Liver (tissue), 9 donors: Measurements from ENCODE around the gene INTS1. TPM values are rescaled to one million over a fixed set of nuclear protein-coding genes. Genes with fewer than 3 reads are reported as not detected.

Experiments used
- DNase-seq: peaks from one replicate; pipeline ENCODE4 v3.0.0-alpha.2; 2017; ENCODE audit warnings: low spot score
- H3K27ac ChIP-seq, 2 donors: one replicate each; pipeline ENCODE4 v1.7.0; 2013; ENCODE audit warnings: inconsistent platforms in 2 of 2, low read length in 2 of 2, control low read depth in 1 of 2, low read depth in 1 of 2, mild to moderate bottlenecking in 1 of 2
- H3K27me3 ChIP-seq, 4 donors: one replicate each; pipeline versions ENCODE4 v1.6.1 to v1.7.0; 2013; ENCODE audit warnings: low read length in 3 of 4, inconsistent platforms in 1 of 4, mild to moderate bottlenecking in 1 of 4, moderate library complexity in 1 of 4; ENCODE audit not compliant: control insufficient read depth in 4 of 4, insufficient read depth in 4 of 4
- H3K36me3 ChIP-seq, 4 donors: one replicate each; pipeline versions ENCODE4 v1.6.1 to v1.7.0; 2013; ENCODE audit warnings: low read length in 3 of 4, mild to moderate bottlenecking in 3 of 4, low read depth in 1 of 4, moderate library complexity in 1 of 4; ENCODE audit not compliant: control insufficient read depth in 4 of 4, insufficient read depth in 3 of 4
- H3K4me1 ChIP-seq, 4 donors: one replicate each; pipeline versions ENCODE4 v1.6.1 to v1.7.0; 2013; ENCODE audit warnings: low read length in 3 of 4, mild to moderate bottlenecking in 3 of 4, moderate library complexity in 1 of 4; ENCODE audit not compliant: control insufficient read depth in 4 of 4, insufficient read depth in 4 of 4
- H3K4me3 ChIP-seq, 3 donors: one replicate each; pipeline versions ENCODE4 v1.6.1 to v1.7.0; 2013; ENCODE audit warnings: low read length in 3 of 3, control low read depth in 1 of 3, low read depth in 1 of 3, mild to moderate bottlenecking in 1 of 3
- H3K9ac ChIP-seq, 2 donors: one replicate each; pipeline ENCODE4 v1.7.0; 2013; ENCODE audit warnings: low read length in 2 of 2, mild to moderate bottlenecking in 2 of 2, moderate library complexity in 2 of 2, control low read depth in 1 of 2, low read depth in 1 of 2
- H3K9me3 ChIP-seq, 4 donors: one replicate each; pipeline versions ENCODE4 v1.6.1 to v1.7.0; 2013; ENCODE audit warnings: low read length in 3 of 4; ENCODE audit not compliant: control insufficient read depth in 4 of 4
- EGR1 ChIP-seq, 2 donors: IDR thresholded peaks; 2 replicates each; pipeline ENCODE4 v1.6.1; 2016 to 2018; ENCODE audit warnings: antibody characterized with exemption in 2 of 2, low read depth in 2 of 2
- FOXA1 ChIP-seq: IDR thresholded peaks from 2 replicates; pipeline ENCODE4 v1.6.1; 2016; ENCODE audit warnings: antibody characterized with exemption
- FOXA2 ChIP-seq: IDR thresholded peaks from 2 replicates; pipeline ENCODE4 v1.6.1; 2016; ENCODE audit warnings: antibody characterized with exemption
- GABPA ChIP-seq, 2 donors: IDR thresholded peaks in 1 of 2; conservative IDR thresholded peaks in 1 of 2; 2 replicates each; pipeline ENCODE4 v1.6.1; 2016; ENCODE audit warnings: antibody characterized with exemption in 2 of 2, mild to moderate bottlenecking in 1 of 2, moderate library complexity in 1 of 2
- HNF4A ChIP-seq, 2 donors: conservative IDR thresholded peaks; 2 replicates each; pipeline ENCODE4 v1.6.1; 2016; ENCODE audit warnings: antibody characterized with exemption in 2 of 2, mild to moderate bottlenecking in 2 of 2
- HNF4G ChIP-seq: IDR thresholded peaks from 2 replicates; pipeline ENCODE4 v1.6.1; 2016; ENCODE audit warnings: antibody characterized with exemption
- JUND ChIP-seq, 2 donors: IDR thresholded peaks; 2 replicates each; pipeline ENCODE4 v1.6.1; 2016; ENCODE audit warnings: antibody characterized with exemption in 2 of 2
- NR2F2 ChIP-seq: IDR thresholded peaks from 2 replicates; pipeline ENCODE4 v1.6.1; 2016; ENCODE audit warnings: antibody characterized with exemption
- RAD21 ChIP-seq, 2 donors: IDR thresholded peaks; 2 replicates each; pipeline ENCODE4 v1.6.1; 2016; ENCODE audit warnings: antibody characterized with exemption in 2 of 2, mild to moderate bottlenecking in 2 of 2
- RXRA ChIP-seq, 2 donors: IDR thresholded peaks; 2 replicates each; pipeline ENCODE4 v1.6.1; 2017 to 2018; ENCODE audit warnings: antibody characterized with exemption in 2 of 2, mild to moderate bottlenecking in 1 of 2
- SP1 ChIP-seq: IDR thresholded peaks from 2 replicates; pipeline ENCODE4 v1.6.1; 2018; ENCODE audit warnings: antibody characterized with exemption, mild to moderate bottlenecking
- TAF1 ChIP-seq: conservative IDR thresholded peaks from 2 replicates; pipeline ENCODE4 v1.6.1; 2016; ENCODE audit warnings: antibody characterized with exemption, mild to moderate bottlenecking
- YY1 ChIP-seq: IDR thresholded peaks from 2 replicates; pipeline ENCODE4 v1.6.1; 2016; ENCODE audit warnings: antibody characterized with exemption, mild to moderate bottlenecking
- WGBS: extraction: QIAGEN DNeasy Blood & Tissue Kit; methylation state at CpG from one replicate; pipeline ENCODE4 v1.1.7; 2013; 5-methylcytosine and 5-hydroxymethylcytosine counted together
- polyA plus RNA-seq, 2 donors: library from polyadenylated mRNA; stranded (reverse) in 1 of 2; unstranded in 1 of 2; fragments of 200-250 nt in 1 of 2; fragments of >200 nt in 1 of 2; fragmentation: Nextera tagmentation in 1 of 2; extraction: Ambion mirVana in 1 of 2; gene quantifications; one replicate each; pipeline versions ENCODE4 v1.2.1 to v1.2.3, GENCODE V29; 2013 to 2015
- total RNA-seq, 2 donors: library from RNA; depleted of rRNA; stranded (reverse); fragments of >200 nt; gene quantifications; one replicate each; pipeline ENCODE4 v1.2.3, GENCODE V29; 2014
- TF ChIP-seq, protein P1 (sequence below): IDR thresholded peaks from 2 replicates; pipeline ENCODE4 v1.6.1; 2016; ENCODE audit warnings: antibody characterized with exemption
- TF ChIP-seq, protein P2 (sequence below): IDR thresholded peaks from 2 replicates; pipeline ENCODE4 v1.6.1; 2016; ENCODE audit warnings: antibody characterized with exemption, mild to moderate bottlenecking
- TF ChIP-seq, protein P3 (sequence below): IDR thresholded peaks from 2 replicates; pipeline ENCODE4 v1.6.1; 2016; ENCODE audit warnings: antibody characterized with exemption
- TF ChIP-seq, protein P4 (sequence below): IDR thresholded peaks from 2 replicates; pipeline ENCODE4 v1.6.1; 2016; ENCODE audit warnings: antibody characterized with exemption
- TF ChIP-seq, protein P5 (sequence below): fragments of 150-350 bp; IDR thresholded peaks from 2 replicates; pipeline ENCODE4 v1.5.1; 2017; ENCODE audit warnings: improper control_type of control experiment, low read depth, low read length; ENCODE audit not compliant: missing input control
- donor health status: healthy.
- donor health status: healthy.
- donor health status: healthy.
- donor health status: healthy.
- donor health status: healthy.

INTS1 gene
- total and polyA plus RNA-seq, 4 donors, result 14.6 to 37.9 (median 30.7) TPM

DNA sequence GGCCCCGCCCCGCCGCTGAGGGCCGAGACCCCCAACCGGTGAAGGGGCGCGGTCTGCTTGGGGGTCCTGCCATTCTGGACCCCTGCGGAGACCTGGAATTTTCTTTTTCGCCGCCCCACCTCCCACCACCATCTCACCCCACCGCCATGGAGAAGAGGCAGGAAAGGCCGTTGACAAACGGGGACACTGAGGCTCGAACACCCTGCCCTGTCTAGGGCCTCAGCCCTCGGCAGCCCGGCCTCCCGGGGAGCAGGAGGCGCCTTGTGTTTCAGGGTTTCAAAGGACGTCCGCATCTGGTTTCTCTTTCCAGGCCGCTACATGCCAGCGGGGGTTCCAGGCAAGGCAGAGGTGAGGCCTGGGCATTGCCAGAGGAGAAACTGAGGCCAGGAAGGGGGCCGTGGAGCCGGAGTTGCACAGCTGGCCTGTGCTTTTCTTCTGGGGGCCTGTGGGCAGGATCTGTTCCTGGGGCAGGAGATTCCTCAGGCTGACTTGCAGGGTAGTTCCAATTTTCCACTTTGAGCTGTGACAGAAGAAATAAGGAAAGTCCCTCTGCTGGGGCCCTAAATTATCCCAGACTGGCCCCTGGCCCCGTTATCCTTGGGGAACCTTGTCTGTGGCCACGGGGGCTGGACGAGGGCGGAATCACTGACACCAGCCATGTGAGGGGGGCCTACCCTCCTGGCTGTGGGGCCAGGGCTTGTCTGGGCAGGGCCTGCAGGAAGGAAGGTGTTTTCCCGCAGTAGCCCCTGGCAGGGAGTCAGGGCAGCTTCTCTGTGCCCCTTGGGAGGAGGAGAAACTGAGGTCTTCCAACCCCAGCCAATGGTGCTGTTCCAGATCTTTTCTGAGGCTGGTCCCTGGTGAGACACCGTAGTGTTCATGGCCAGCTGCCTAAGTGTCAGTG, 44.0 kb downstream of the INTS1 start:
- Histone ChIP-seq H3K4me1 (peaks cover 4 to 50% (median 33%) of the 10 kb centered on the region in 4 donors), H3K4me3 (peak overlapping the region; percentile 43 to 65 (median 54)), H3K9ac (peak overlapping the region; percentile 48 to 77), H3K9me3 (no peaks in the 10 kb centered on the region), H3K36me3 (no peaks in the 10 kb centered on the region), H3K27me3 (no peaks in the 10 kb centered on the region), H3K27ac (peak overlapping the region; percentile 87 to 92)
- peak; percentile 65 for DNase-seq
- TF ChIP-seq JUND (IDR thresholded peaks at IDR 0.05), result no peak
- no peak for TF ChIP-seq TAF1
- no peak for TF ChIP-seq FOXA1
- TF ChIP-seq, protein P1, sequence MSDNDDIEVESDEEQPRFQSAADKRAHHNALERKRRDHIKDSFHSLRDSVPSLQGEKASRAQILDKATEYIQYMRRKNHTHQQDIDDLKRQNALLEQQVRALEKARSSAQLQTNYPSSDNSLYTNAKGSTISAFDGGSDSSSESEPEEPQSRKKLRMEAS, result no peak
- TF ChIP-seq YY1, result no peak
- no peak for TF ChIP-seq RXRA (IDR thresholded peaks at IDR 0.05)
- no peak for TF ChIP-seq EGR1 (IDR thresholded peaks at IDR 0.05; ENCODE audit: low read depth in 2 of 2)
- no peak for TF ChIP-seq HNF4A (conservative IDR thresholded peaks at IDR 0.05)
- TF ChIP-seq, protein P2, sequence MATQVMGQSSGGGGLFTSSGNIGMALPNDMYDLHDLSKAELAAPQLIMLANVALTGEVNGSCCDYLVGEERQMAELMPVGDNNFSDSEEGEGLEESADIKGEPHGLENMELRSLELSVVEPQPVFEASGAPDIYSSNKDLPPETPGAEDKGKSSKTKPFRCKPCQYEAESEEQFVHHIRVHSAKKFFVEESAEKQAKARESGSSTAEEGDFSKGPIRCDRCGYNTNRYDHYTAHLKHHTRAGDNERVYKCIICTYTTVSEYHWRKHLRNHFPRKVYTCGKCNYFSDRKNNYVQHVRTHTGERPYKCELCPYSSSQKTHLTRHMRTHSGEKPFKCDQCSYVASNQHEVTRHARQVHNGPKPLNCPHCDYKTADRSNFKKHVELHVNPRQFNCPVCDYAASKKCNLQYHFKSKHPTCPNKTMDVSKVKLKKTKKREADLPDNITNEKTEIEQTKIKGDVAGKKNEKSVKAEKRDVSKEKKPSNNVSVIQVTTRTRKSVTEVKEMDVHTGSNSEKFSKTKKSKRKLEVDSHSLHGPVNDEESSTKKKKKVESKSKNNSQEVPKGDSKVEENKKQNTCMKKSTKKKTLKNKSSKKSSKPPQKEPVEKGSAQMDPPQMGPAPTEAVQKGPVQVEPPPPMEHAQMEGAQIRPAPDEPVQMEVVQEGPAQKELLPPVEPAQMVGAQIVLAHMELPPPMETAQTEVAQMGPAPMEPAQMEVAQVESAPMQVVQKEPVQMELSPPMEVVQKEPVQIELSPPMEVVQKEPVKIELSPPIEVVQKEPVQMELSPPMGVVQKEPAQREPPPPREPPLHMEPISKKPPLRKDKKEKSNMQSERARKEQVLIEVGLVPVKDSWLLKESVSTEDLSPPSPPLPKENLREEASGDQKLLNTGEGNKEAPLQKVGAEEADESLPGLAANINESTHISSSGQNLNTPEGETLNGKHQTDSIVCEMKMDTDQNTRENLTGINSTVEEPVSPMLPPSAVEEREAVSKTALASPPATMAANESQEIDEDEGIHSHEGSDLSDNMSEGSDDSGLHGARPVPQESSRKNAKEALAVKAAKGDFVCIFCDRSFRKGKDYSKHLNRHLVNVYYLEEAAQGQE, result no peak
- TF ChIP-seq, protein P3, sequence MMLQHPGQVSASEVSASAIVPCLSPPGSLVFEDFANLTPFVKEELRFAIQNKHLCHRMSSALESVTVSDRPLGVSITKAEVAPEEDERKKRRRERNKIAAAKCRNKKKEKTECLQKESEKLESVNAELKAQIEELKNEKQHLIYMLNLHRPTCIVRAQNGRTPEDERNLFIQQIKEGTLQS, result no peak
- TF ChIP-seq, protein P4, sequence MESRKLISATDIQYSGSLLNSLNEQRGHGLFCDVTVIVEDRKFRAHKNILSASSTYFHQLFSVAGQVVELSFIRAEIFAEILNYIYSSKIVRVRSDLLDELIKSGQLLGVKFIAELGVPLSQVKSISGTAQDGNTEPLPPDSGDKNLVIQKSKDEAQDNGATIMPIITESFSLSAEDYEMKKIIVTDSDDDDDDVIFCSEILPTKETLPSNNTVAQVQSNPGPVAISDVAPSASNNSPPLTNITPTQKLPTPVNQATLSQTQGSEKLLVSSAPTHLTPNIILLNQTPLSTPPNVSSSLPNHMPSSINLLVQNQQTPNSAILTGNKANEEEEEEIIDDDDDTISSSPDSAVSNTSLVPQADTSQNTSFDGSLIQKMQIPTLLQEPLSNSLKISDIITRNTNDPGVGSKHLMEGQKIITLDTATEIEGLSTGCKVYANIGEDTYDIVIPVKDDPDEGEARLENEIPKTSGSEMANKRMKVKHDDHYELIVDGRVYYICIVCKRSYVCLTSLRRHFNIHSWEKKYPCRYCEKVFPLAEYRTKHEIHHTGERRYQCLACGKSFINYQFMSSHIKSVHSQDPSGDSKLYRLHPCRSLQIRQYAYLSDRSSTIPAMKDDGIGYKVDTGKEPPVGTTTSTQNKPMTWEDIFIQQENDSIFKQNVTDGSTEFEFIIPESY, result no peak
- no peak for TF ChIP-seq HNF4G
- TF ChIP-seq RAD21 (IDR thresholded peaks at IDR 0.05), result no peak
- TF ChIP-seq FOXA2, result no peak
- no peak for TF ChIP-seq SP1
- TF ChIP-seq, protein P5, sequence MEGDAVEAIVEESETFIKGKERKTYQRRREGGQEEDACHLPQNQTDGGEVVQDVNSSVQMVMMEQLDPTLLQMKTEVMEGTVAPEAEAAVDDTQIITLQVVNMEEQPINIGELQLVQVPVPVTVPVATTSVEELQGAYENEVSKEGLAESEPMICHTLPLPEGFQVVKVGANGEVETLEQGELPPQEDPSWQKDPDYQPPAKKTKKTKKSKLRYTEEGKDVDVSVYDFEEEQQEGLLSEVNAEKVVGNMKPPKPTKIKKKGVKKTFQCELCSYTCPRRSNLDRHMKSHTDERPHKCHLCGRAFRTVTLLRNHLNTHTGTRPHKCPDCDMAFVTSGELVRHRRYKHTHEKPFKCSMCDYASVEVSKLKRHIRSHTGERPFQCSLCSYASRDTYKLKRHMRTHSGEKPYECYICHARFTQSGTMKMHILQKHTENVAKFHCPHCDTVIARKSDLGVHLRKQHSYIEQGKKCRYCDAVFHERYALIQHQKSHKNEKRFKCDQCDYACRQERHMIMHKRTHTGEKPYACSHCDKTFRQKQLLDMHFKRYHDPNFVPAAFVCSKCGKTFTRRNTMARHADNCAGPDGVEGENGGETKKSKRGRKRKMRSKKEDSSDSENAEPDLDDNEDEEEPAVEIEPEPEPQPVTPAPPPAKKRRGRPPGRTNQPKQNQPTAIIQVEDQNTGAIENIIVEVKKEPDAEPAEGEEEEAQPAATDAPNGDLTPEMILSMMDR, result no peak
- no peak for TF ChIP-seq NR2F2
- TF ChIP-seq GABPA (IDR thresholded peaks at IDR 0.05 in 1 of 2, conservative IDR thresholded peaks at IDR 0.05 in 1 of 2), result no peak
- 13% methylated on average over 30 of the region's 30 CpGs for WGBS
